ENCODE results near the gene MIS18A. TPM values are rescaled to one million over a fixed set of nuclear protein-coding genes. Genes with fewer than 3 reads are reported as not detected.

MIS18A gene
- total RNA-seq, 1 donor from 2014 or later, result 4.7 TPM

DNA sequence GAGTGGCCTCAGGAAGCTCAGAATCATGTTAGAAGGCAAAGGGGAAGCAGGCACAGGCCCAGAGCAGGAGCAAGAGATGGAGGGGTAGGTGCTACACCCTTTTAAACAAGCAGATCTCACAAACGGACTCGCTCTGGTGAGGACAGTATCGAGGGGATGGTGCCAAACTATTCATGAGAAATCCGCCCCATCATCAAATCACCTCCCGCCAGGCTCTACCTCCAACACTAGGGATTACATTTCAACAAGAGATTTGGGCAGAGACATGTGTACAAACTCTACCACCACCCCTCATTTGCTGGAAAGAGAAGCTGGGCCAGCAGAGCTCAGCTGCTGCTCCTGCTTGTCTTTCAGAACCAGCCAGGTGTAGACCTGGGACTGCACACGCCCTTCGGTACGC, 32.9 kb downstream of the MIS18A start:
- Histone ChIP-seq H3K4me1 (no peaks in the 10 kb centered on the region), H3K36me3 (no peaks in the 10 kb centered on the region), H3K4me3 (no peak overlapping the region), H3K27ac (no peak overlapping the region), H3K27me3 (ENCODE audit: low read depth) (no peaks in the 10 kb centered on the region), H3K9me3 (no peaks in the 10 kb centered on the region)
- DNase-seq (no peak), ATAC-seq (no peak)
- no peak for TF ChIP-seq CTCF (IDR thresholded peaks at IDR 0.05)
- intact Hi-C loops (cut with DNase I), result no loop called here

DNA sequence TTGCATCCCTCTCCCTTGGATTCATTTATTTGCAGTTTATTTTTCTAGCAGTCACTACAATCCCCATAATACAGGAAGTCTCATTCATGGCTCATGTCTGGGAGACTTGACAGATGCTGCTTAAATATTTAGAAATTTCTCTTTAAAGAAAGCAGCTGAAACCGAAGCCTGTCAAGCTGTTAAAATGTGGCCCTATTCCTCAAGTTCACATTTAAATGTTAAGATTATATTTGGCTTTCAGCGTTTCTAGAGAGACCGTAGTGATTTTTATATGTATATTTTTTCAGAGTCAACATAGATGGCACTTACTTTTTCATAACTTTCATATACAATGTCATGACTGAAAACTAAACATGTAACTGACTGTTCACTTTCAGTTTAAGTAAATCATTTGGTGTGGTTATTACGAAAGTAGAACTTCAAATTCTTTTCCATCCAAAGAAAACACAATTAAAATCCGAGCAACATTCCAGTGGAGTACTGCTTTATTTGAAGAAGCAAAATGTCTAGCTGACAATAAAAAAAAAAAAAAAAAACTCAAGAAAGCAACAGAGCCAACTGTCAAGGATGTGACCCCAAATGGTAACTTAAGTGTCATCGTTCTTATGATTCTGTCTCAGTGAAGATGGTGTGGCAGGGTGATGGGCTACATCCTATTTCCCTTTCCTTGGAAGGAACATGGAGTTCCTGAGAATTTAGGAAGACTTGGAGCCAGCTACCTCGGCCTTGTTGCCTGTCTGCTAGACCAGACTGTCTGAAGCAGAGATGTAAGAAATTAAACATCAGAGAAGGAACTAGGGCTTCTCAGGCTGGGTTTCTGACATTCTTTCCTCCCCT, 37.8 kb downstream of the MIS18A start:
- Histone ChIP-seq H3K27ac (no peak overlapping the region), H3K9me3 (no peaks in the 10 kb centered on the region), H3K27me3 (ENCODE audit: low read depth) (no peaks in the 10 kb centered on the region), H3K4me1 (no peaks in the 10 kb centered on the region), H3K36me3 (no peaks in the 10 kb centered on the region), H3K4me3 (no peak overlapping the region)
- no peak for DNase-seq
- no peak for TF ChIP-seq CTCF (IDR thresholded peaks at IDR 0.05)
- intact Hi-C loops (cut with DNase I), result no loop called here
- no peak for ATAC-seq

- Histone ChIP-seq H3K27me3 (ENCODE audit: low read depth) (no peaks in the 10 kb centered on the region), H3K36me3 (no peaks in the 10 kb centered on the region), H3K4me1 (no peaks in the 10 kb centered on the region), H3K9me3 (no peaks in the 10 kb centered on the region), H3K27ac (no peak overlapping the region), H3K4me3 (no peak overlapping the region)
- ATAC-seq, result no peak
- TF ChIP-seq CTCF (IDR thresholded peaks at IDR 0.05), result no peak
- intact Hi-C loops (cut with DNase I), result no loop called here
- no peak for DNase-seq
These were observed 39.3 kb downstream of the MIS18A start for GRCh38 chr21:32239551-32239950.

DNA sequence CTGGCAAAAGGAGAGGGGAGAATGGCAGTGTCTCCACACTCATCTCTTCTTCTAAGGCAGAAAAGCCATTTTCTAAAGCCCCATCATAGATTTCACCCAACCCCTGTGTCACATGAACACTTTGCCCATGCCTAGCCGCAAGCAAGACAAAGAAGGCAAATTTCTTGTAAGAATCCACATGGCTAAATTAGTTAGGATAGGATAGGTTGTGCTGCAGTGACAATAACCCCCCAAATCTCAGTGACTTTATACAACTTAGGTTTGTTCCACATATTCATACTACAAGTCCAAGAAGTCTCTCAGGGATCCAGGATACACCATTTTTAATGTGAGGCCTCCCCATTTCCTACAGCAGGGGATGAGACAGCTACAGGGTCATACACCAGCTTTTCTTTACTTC, 40.8 kb downstream of the MIS18A start:
- no peaks in the 10 kb centered on the region for H3K4me1 ChIP-seq
- H3K9me3 ChIP-seq, result no peaks in the 10 kb centered on the region
- H3K4me3 ChIP-seq, result no peak overlapping the region
- DNase-seq (no peak), ATAC-seq (no peak)
- H3K27ac ChIP-seq, result no peak overlapping the region
- no peaks in the 10 kb centered on the region for H3K36me3 ChIP-seq
- no peaks in the 10 kb centered on the region for H3K27me3 ChIP-seq (ENCODE audit: low read depth)
- intact Hi-C loops (cut with DNase I), result no loop called here
- TF ChIP-seq CTCF (IDR thresholded peaks at IDR 0.05), result no peak

DNA sequence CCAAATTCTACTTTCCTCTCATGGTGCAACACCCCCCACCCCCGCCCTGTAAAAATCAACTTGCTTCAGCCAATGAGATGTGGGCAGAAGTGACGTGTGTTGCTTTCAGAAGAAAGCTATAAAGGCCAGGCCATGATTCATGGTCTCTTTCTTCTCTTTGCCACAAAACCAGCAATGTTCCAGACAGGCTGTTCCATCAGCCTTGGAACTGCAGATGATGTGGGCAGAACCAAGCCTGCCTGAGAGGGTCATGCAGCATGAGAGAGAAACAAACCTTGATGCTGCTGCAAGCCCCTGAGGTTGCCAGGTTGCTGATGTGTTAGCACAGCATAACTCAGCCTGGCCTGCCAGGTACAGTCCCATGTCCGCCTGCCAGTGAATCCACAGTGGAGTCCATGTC, 41.8 kb downstream of the MIS18A start:
- Histone ChIP-seq H3K27ac (no peak overlapping the region), H3K4me3 (no peak overlapping the region), H3K9me3 (no peaks in the 10 kb centered on the region), H3K36me3 (no peaks in the 10 kb centered on the region), H3K27me3 (ENCODE audit: low read depth) (no peaks in the 10 kb centered on the region), H3K4me1 (no peaks in the 10 kb centered on the region)
- TF ChIP-seq CTCF (IDR thresholded peaks at IDR 0.05), result no peak
- ATAC-seq (no peak), DNase-seq (no peak)
- intact Hi-C loops (cut with DNase I), result no loop called here

Measured in lower lobe of right lung (tissue), 2 donors.